Peyer's patch (tissue), 4 donors: Measurements from ENCODE around the gene CD274.

Experiments used
- CTCF ChIP-seq, 6 experiments: fragments of 450-650 bp in 4 of 6; fragments of 200-600 bp in 2 of 6; sonication (generic) in 1 of 6; IDR thresholded peaks; one replicate each; pipeline ENCODE4 v1.5.1; 2017 to 2019; ENCODE audit warnings: antibody characterized with exemption in 6 of 6, mild to moderate bottlenecking in 3 of 6, moderate library complexity in 1 of 6
- POLR2A ChIP-seq, 2 donors: fragments of 450-650 bp; IDR thresholded peaks; one replicate each; pipeline ENCODE4 v1.5.1; 2017; ENCODE audit warnings: antibody characterized with exemption in 2 of 2, mild to moderate bottlenecking in 2 of 2, moderate library complexity in 2 of 2

GRCh38 chr9:5450359-5451091, at the start of gene CD274:
- TF ChIP-seq CTCF (IDR thresholded peaks at IDR 0.05) (peak in 5 of 6 experiments; percentile 29 to 78 (median 74)), POLR2A (IDR thresholded peaks at IDR 0.05) (peak; percentile 44 to 69)
